ENCODE measurements around the gene LSAMP.

Gene LSAMP

GRCh38 chr3:116070061-116070460 lies 375.2 kb downstream of the LSAMP start:
- H3K9me3 ChIP-seq (ENCODE audit: insufficient read depth, low read length), result no peaks in the 10 kb centered on the region

GRCh38 chr3:116069024-116069423 lies 376.3 kb downstream of the LSAMP start:
- no peak overlapping the region for H3K4me3 ChIP-seq (ENCODE audit: low read length)
- H2AFZ ChIP-seq (ENCODE audit: low read depth, low read length), result no peak overlapping the region
- H3K36me3 ChIP-seq (replicated peaks; ENCODE audit: low read depth, low read length), result no peaks in the 10 kb centered on the region
- H3K27me3 ChIP-seq (ENCODE audit: low read depth, low read length), result no peaks in the 10 kb centered on the region
- no peak for TF ChIP-seq EZH2phosphoT487 (IDR thresholded peaks at IDR 0.05; ENCODE audit: low read depth)
- no peak for TF ChIP-seq CTCF (IDR thresholded peaks at IDR 0.05; ENCODE audit: low read depth, low read length)
- H3K27ac ChIP-seq (ENCODE audit: low read length), result no peak overlapping the region
- H3K4me2 ChIP-seq (ENCODE audit: low read length), result no peak overlapping the region
- no peaks in the 10 kb centered on the region for H4K20me1 ChIP-seq (ENCODE audit: insufficient read depth, low read length)
- no peak overlapping the region for H3K9ac ChIP-seq (ENCODE audit: low read length)
- H3K4me1 ChIP-seq (ENCODE audit: low read length), result peaks cover 11% of the 10 kb centered on the region
- H3K79me2 ChIP-seq (ENCODE audit: low read length), result no peaks in the 10 kb centered on the region
- H3K9me3 ChIP-seq (ENCODE audit: insufficient read depth, low read length), result no peaks in the 10 kb centered on the region

More at GRCh38 chr3:116070061-116070460, 375.2 kb downstream of the LSAMP start:
- H3K4me2 ChIP-seq (ENCODE audit: low read length), result no peak overlapping the region
- no peak for TF ChIP-seq EZH2phosphoT487 (IDR thresholded peaks at IDR 0.05; ENCODE audit: low read depth)
- TF ChIP-seq CTCF (IDR thresholded peaks at IDR 0.05; ENCODE audit: low read depth, low read length), result no peak
- no peak overlapping the region for H3K27ac ChIP-seq (ENCODE audit: low read length)
- no peaks in the 10 kb centered on the region for H3K36me3 ChIP-seq (replicated peaks; ENCODE audit: low read depth, low read length)
- H4K20me1 ChIP-seq (ENCODE audit: insufficient read depth, low read length), result no peaks in the 10 kb centered on the region
- H2AFZ ChIP-seq (ENCODE audit: low read depth, low read length), result no peak overlapping the region
- H3K4me3 ChIP-seq (ENCODE audit: low read length), result no peak overlapping the region
- no peaks in the 10 kb centered on the region for H3K79me2 ChIP-seq (ENCODE audit: low read length)
- no peaks in the 10 kb centered on the region for H3K27me3 ChIP-seq (ENCODE audit: low read depth, low read length)
- no peak overlapping the region for H3K9ac ChIP-seq (ENCODE audit: low read length)
- H3K4me1 ChIP-seq (ENCODE audit: low read length), result peaks cover 11% of the 10 kb centered on the region

GRCh38 chr3:116067326-116067725 lies 378.0 kb downstream of the LSAMP start:
- no peak for TF ChIP-seq CTCF (IDR thresholded peaks at IDR 0.05; ENCODE audit: low read depth, low read length)
- no peak for TF ChIP-seq EZH2phosphoT487 (IDR thresholded peaks at IDR 0.05; ENCODE audit: low read depth)
- Histone ChIP-seq H2AFZ (ENCODE audit: low read depth, low read length) (peak overlapping the region; percentile 14; the same call in 1 of the 2 replicates), H3K4me1 (ENCODE audit: low read length) (peaks cover 11% of the 10 kb centered on the region), H3K9me3 (ENCODE audit: insufficient read depth, low read length) (no peaks in the 10 kb centered on the region), H3K9ac (ENCODE audit: low read length) (no peak overlapping the region), H3K4me3 (ENCODE audit: low read length) (no peak overlapping the region), H3K36me3 (replicated peaks; ENCODE audit: low read depth, low read length) (no peaks in the 10 kb centered on the region), H3K4me2 (ENCODE audit: low read length) (peak overlapping the region; percentile 38), H3K27me3 (ENCODE audit: low read depth, low read length) (no peaks in the 10 kb centered on the region), H3K27ac (ENCODE audit: low read length) (no peak overlapping the region), H3K79me2 (ENCODE audit: low read length) (no peaks in the 10 kb centered on the region), H4K20me1 (ENCODE audit: insufficient read depth, low read length) (no peaks in the 10 kb centered on the region)

- Histone ChIP-seq H3K36me3 (replicated peaks; ENCODE audit: low read depth, low read length) (no peaks in the 10 kb centered on the region), H3K9me3 (ENCODE audit: insufficient read depth, low read length) (no peaks in the 10 kb centered on the region), H3K27me3 (ENCODE audit: low read depth, low read length) (no peaks in the 10 kb centered on the region), H3K9ac (ENCODE audit: low read length) (no peak overlapping the region), H3K4me2 (ENCODE audit: low read length) (no peak overlapping the region), H2AFZ (ENCODE audit: low read depth, low read length) (no peak overlapping the region), H3K27ac (ENCODE audit: low read length) (no peak overlapping the region), H3K79me2 (ENCODE audit: low read length) (no peaks in the 10 kb centered on the region), H4K20me1 (ENCODE audit: insufficient read depth, low read length) (no peaks in the 10 kb centered on the region), H3K4me1 (ENCODE audit: low read length) (peaks cover 11% of the 10 kb centered on the region), H3K4me3 (ENCODE audit: low read length) (no peak overlapping the region)
- no peak for TF ChIP-seq EZH2phosphoT487 (IDR thresholded peaks at IDR 0.05; ENCODE audit: low read depth)
- TF ChIP-seq CTCF (IDR thresholded peaks at IDR 0.05; ENCODE audit: low read depth, low read length), result no peak
These were observed 379.8 kb downstream of the LSAMP start for GRCh38 chr3:116065501-116065900.
